Sigmoid colon (tissue), 4 donors: ENCODE measurements around the gene PLA2G2E.

Experiments used
- POLR2AphosphoS5 ChIP-seq, 4 donors: sonication (generic); formaldehyde crosslinking; IDR thresholded peaks; one replicate each; pipeline ENCODE4 v1.6.1; 2017; ENCODE audit warnings: antibody characterized with exemption in 4 of 4
- TF ChIP-seq, protein P1 (sequence below), 4 experiments: fragments of 450-650 bp in 3 of 4; fragments of 200-600 bp in 1 of 4; IDR thresholded peaks; one replicate each; pipeline ENCODE4 v1.5.1; 2016 to 2019; ENCODE audit warnings: antibody characterized with exemption in 4 of 4, mild to moderate bottlenecking in 3 of 4, moderate library complexity in 2 of 4

DNA sequence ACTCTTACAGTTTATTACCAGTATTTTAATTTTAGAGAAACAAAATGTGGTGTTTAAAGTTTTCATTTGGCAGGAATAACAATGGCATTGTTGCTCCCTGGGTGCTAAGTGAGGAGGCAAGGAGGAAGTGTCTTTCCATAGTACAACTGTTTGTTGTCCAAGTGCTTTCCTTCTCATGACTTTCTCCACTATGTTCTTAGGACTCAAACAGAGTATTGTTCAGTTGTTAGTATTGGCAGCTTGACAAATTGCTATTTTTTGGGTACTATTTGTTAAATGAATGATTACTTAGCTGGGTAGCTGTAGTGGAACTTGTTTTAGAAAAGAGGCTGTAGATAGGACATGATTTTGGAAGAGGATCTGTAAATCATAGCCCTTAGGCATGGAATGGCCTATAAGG is 33.8 kb downstream of the PLA2G2E start:
- TF ChIP-seq, protein P1, sequence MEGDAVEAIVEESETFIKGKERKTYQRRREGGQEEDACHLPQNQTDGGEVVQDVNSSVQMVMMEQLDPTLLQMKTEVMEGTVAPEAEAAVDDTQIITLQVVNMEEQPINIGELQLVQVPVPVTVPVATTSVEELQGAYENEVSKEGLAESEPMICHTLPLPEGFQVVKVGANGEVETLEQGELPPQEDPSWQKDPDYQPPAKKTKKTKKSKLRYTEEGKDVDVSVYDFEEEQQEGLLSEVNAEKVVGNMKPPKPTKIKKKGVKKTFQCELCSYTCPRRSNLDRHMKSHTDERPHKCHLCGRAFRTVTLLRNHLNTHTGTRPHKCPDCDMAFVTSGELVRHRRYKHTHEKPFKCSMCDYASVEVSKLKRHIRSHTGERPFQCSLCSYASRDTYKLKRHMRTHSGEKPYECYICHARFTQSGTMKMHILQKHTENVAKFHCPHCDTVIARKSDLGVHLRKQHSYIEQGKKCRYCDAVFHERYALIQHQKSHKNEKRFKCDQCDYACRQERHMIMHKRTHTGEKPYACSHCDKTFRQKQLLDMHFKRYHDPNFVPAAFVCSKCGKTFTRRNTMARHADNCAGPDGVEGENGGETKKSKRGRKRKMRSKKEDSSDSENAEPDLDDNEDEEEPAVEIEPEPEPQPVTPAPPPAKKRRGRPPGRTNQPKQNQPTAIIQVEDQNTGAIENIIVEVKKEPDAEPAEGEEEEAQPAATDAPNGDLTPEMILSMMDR (IDR thresholded peaks at IDR 0.05), result no peak
- TF ChIP-seq POLR2AphosphoS5 (IDR thresholded peaks at IDR 0.05), result no peak
